Testis (tissue), 3 donors: ENCODE data around the gene TGIF1. TPM values are rescaled to one million over a fixed set of nuclear protein-coding genes. Genes with fewer than 3 reads are reported as not detected.

Source experiments
- DNase-seq: peaks from one replicate; pipeline ENCODE4 v3.0.0-alpha.2; 2019
- H3K27ac ChIP-seq, 2 donors: fragments of 200-600 bp; sonication (generic); one replicate each; pipeline ENCODE4 v1.5.1; 2019
- H3K27me3 ChIP-seq: fragments of 200-600 bp; sonication (generic); one replicate; pipeline ENCODE4 v1.5.1; 2019
- H3K36me3 ChIP-seq: fragments of 200-600 bp; sonication (generic); one replicate; pipeline ENCODE4 v1.5.1; 2017; ENCODE audit warnings: low read depth; ENCODE audit errors: missing control alignments
- H3K4me1 ChIP-seq: fragments of 200-600 bp; sonication (generic); one replicate; pipeline ENCODE4 v1.5.1; 2019
- H3K4me3 ChIP-seq, 2 donors: fragments of 200-600 bp; sonication (generic); one replicate each; pipeline ENCODE4 v1.5.1; 2017 to 2019
- H3K9me3 ChIP-seq: fragments of 200-600 bp; sonication (generic); one replicate; pipeline ENCODE4 v1.5.1; 2017
- POLR2A ChIP-seq: fragments of 450-650 bp; IDR thresholded peaks from one replicate; pipeline ENCODE4 v1.6.1; 2017; ENCODE audit warnings: antibody characterized with exemption, mild to moderate bottlenecking, moderate library complexity
- WGBS, 2 donors: methylation state at CpG; one replicate each; pipeline ENCODE4 v1.1.5; 2018; 5-methylcytosine and 5-hydroxymethylcytosine counted together
- intact Hi-C: fragments of 100-400 bp; cut with DNase I; formaldehyde crosslinking; loops from one replicate; pipeline ENCODE4 v1.15.1; 2023; ENCODE audit warnings: low total_unique reads
- polyA plus RNA-seq: library from polyadenylated mRNA; stranded (reverse); fragments of 350-450 nt; fragmentation: Illumina TruSeq; extraction: RNeasy Lipid Tissue Mini Kit (QIAGEN cat#74804); gene quantifications from one replicate; pipeline ENCODE4 v1.2.3, GENCODE V29; 2014; ENCODE audit warnings: low read depth, low replicate concordance; ENCODE audit not compliant: insufficient read depth
- total RNA-seq, 2 donors: library from RNA; depleted of rRNA; stranded (reverse); fragments of >200 nt; gene quantifications; one replicate each; pipeline ENCODE4 v1.2.3, GENCODE V29; 2016
- TF ChIP-seq, protein P1 (sequence below), 3 experiments: fragments of 450-650 bp in 2 of 3; fragments of 200-600 bp in 1 of 3; sonication (generic) in 1 of 3; IDR thresholded peaks; one replicate each; pipeline ENCODE4 v1.5.1; 2016 to 2019; ENCODE audit warnings: antibody characterized with exemption in 3 of 3, mild to moderate bottlenecking in 2 of 3, moderate library complexity in 1 of 3

Gene TGIF1
- total and polyA plus RNA-seq, 3 donors from 2014 or later: 56.1 to 117 (median 66.6) TPM

GRCh38 chr18:3478262-3478978 lies 28.4 kb downstream of the TGIF1 start:
- DNase-seq: no peak
- no peak overlapping the region for H3K27ac ChIP-seq
- no peaks in the 10 kb centered on the region for H3K4me1 ChIP-seq
- no peak for TF ChIP-seq POLR2A
- TF ChIP-seq, protein P1, sequence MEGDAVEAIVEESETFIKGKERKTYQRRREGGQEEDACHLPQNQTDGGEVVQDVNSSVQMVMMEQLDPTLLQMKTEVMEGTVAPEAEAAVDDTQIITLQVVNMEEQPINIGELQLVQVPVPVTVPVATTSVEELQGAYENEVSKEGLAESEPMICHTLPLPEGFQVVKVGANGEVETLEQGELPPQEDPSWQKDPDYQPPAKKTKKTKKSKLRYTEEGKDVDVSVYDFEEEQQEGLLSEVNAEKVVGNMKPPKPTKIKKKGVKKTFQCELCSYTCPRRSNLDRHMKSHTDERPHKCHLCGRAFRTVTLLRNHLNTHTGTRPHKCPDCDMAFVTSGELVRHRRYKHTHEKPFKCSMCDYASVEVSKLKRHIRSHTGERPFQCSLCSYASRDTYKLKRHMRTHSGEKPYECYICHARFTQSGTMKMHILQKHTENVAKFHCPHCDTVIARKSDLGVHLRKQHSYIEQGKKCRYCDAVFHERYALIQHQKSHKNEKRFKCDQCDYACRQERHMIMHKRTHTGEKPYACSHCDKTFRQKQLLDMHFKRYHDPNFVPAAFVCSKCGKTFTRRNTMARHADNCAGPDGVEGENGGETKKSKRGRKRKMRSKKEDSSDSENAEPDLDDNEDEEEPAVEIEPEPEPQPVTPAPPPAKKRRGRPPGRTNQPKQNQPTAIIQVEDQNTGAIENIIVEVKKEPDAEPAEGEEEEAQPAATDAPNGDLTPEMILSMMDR (IDR thresholded peaks at IDR 0.05): no peak
- no peaks in the 10 kb centered on the region for H3K36me3 ChIP-seq
- H3K9me3 ChIP-seq: no peaks in the 10 kb centered on the region
- intact Hi-C loops: no loop called here
- WGBS, 2 donors: 77 to 90% methylated on average over 8 of the region's 8 CpGs
- H3K4me3 ChIP-seq: no peak overlapping the region
- no peaks in the 10 kb centered on the region for H3K27me3 ChIP-seq

DNA sequence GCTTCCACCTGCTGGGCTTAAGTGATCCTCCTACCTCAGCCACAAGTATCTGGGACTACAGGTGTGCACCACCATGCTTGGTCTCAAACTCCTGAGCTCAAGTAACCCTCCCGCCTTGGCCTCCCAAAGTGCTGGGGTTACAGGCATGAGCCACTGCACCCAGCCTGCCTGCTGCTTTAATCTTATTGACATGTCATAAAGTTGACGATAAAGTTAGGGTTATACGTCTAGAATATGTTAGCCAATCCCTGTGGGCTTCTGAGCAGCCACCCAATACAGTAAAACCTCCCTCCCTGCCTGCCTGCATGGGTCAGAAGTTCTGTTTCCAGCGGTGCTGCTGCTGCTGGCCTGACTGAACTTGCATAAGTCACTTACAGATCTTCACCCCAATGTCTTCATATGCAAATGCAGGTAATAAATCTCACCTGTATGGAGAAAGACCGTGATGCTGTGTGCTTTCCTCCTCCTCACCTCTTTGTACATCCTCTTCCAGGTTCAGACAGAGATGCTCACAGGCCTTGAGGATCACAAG lies 30.1 kb downstream of the TGIF1 start:
- no peaks in the 10 kb centered on the region for H3K27me3 ChIP-seq
- 78 to 80% methylated on average over 5 of the region's 5 CpGs for WGBS, 2 donors
- TF ChIP-seq, protein P1 (IDR thresholded peaks at IDR 0.05): no peak
- no peak for TF ChIP-seq POLR2A
- no peaks in the 10 kb centered on the region for H3K9me3 ChIP-seq
- no peaks in the 10 kb centered on the region for H3K36me3 ChIP-seq
- no peak overlapping the region for H3K27ac ChIP-seq
- H3K4me1 ChIP-seq: no peaks in the 10 kb centered on the region
- no peak for DNase-seq
- intact Hi-C loops: no loop called here
- H3K4me3 ChIP-seq: no peak overlapping the region

- 67 to 75% methylated on average over 5 of the region's 5 CpGs for WGBS, 2 donors
- TF ChIP-seq POLR2A: no peak
- TF ChIP-seq, protein P1 (IDR thresholded peaks at IDR 0.05): no peak
- H3K4me1 ChIP-seq: no peaks in the 10 kb centered on the region
- no peaks in the 10 kb centered on the region for H3K9me3 ChIP-seq
- H3K27ac ChIP-seq: no peak overlapping the region
- H3K36me3 ChIP-seq: no peaks in the 10 kb centered on the region
- H3K27me3 ChIP-seq: no peaks in the 10 kb centered on the region
- H3K4me3 ChIP-seq: no peak overlapping the region
- intact Hi-C loops: no loop called here
- no peak for DNase-seq
Measured at GRCh38 chr18:3480827-3481573, 31.0 kb downstream of the TGIF1 start.

DNA sequence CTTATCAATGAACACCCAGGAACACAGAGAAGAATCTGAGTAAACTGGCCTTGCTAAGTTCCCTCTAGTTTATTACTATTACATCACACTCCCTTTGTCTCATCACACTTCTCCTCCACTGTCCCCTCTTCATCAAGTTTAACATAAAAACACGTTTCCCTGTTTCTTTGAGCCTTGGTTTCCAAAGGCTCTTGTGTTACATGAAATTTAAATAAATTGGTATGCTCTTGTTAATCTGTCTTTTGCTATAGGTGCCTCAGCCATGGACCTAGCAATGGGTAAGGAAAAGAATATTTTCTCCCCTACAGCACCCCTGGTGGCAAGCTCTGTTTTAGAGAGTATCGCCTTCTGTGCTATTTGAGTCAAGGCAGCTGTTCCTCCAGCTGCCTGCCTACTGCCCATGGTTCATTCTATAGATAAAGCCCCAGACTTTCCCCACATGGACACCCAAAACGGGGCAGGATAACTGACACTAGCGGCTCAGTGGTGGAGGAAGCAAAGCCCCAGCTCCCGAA lies 31.8 kb downstream of the TGIF1 start:
- H3K4me3 ChIP-seq: no peak overlapping the region
- no peaks in the 10 kb centered on the region for H3K27me3 ChIP-seq
- no peaks in the 10 kb centered on the region for H3K4me1 ChIP-seq
- no peaks in the 10 kb centered on the region for H3K36me3 ChIP-seq
- intact Hi-C loops: no loop called here
- no peak for DNase-seq
- H3K9me3 ChIP-seq: no peaks in the 10 kb centered on the region
- no peak overlapping the region for H3K27ac ChIP-seq
- TF ChIP-seq POLR2A: no peak
- TF ChIP-seq, protein P1 (IDR thresholded peaks at IDR 0.05): peak in 1 of 3 experiments; percentile 30
- WGBS, 2 donors: 54 to 60% methylated on average over 5 of the region's 5 CpGs
